ENCODE data around the gene C17orf107. TPM values are rescaled to one million over a fixed set of nuclear protein-coding genes. Genes with fewer than 3 reads are reported as not detected.
"Not testable (repeated sequence)": the region's sequence is repeated elsewhere in the genome, so short reads cannot be mapped to it uniquely, and the experiment has no call there.

The C17orf107 gene
- total and polyA plus RNA-seq, 2 experiments from 2014 or later: 3.9 to 8.8 TPM

GRCh38 chr17:4913994-4914393 is 14.7 kb downstream of the C17orf107 start:
- DNase-seq: peak; percentile 32
- no peaks in the 10 kb centered on the region for H3K9me2 ChIP-seq (ENCODE audit: insufficient read depth)
- H4K20me1 ChIP-seq (ENCODE audit: insufficient read depth): no peaks in the 10 kb centered on the region
- no peak overlapping the region for H3K27ac ChIP-seq
- no peaks in the 10 kb centered on the region for H3K27me3 ChIP-seq (replicated peaks; ENCODE audit: insufficient read depth)
- H3K9ac ChIP-seq: no peak overlapping the region
- no peak for TF ChIP-seq EZH2 (IDR thresholded peaks at IDR 0.05; ENCODE audit: insufficient read depth, poor library complexity, severe bottlenecking)
- TF ChIP-seq EZH2phosphoT487 (IDR thresholded peaks at IDR 0.05; ENCODE audit: insufficient read depth, low read depth): no peak
- no peak overlapping the region for H3K4me3 ChIP-seq
- 58 to 66% methylated on average over 1 of the region's 1 CpG for WGBS, 2 experiments (ENCODE audit: low coverage in 1 of 2, low lambda C conversion rate in 2 of 2, missing lambda C conversion rate in 2 of 2)
- in situ Hi-C loops (cut with MboI): loop anchor here (10.0 kb wide), 1 partner anchor 141 kb away; no protein-coding TSS in a partner anchor
- no peaks in the 10 kb centered on the region; the same call in 1 of the 2 replicates for H3K4me1 ChIP-seq (ENCODE audit: insufficient read depth)
- no peak overlapping the region for H3K4me2 ChIP-seq (ENCODE audit: unreplicated experiment)
- H3F3A ChIP-seq (ENCODE audit: insufficient read depth): no peaks in the 10 kb centered on the region
- H2AFZ ChIP-seq: no peak overlapping the region
- H3K9me3 ChIP-seq (ENCODE audit: low read depth): no peaks in the 10 kb centered on the region
- H3K36me3 ChIP-seq (ENCODE audit: low read depth): no peaks in the 10 kb centered on the region
- no peaks in the 10 kb centered on the region for H3K79me2 ChIP-seq (ENCODE audit: insufficient read depth)

GRCh38 chr17:4914551-4914950 is 15.2 kb downstream of the C17orf107 start:
- H3K27ac ChIP-seq; H3K9me3 ChIP-seq (ENCODE audit: low read depth); H3K9ac ChIP-seq; H3K4me2 ChIP-seq (ENCODE audit: unreplicated experiment); H3K27me3 ChIP-seq (replicated peaks; ENCODE audit: insufficient read depth); H4K20me1 ChIP-seq (ENCODE audit: insufficient read depth); H3K9me2 ChIP-seq (ENCODE audit: insufficient read depth); H3K79me2 ChIP-seq (ENCODE audit: insufficient read depth); DNase-seq; H3K4me3 ChIP-seq; H3K4me1 ChIP-seq (ENCODE audit: insufficient read depth); H3F3A ChIP-seq (ENCODE audit: insufficient read depth); H3K36me3 ChIP-seq (ENCODE audit: low read depth); H2AFZ ChIP-seq: not testable (repeated sequence)
- in situ Hi-C loops (cut with MboI): loop anchor here (10.0 kb wide), 1 partner anchor 140 kb away; no protein-coding TSS in a partner anchor
- WGBS, 2 experiments (ENCODE audit: low coverage in 1 of 2, low lambda C conversion rate in 2 of 2, missing lambda C conversion rate in 2 of 2): 63 to 65% methylated on average over 4 of the region's 4 CpGs

GRCh38 chr17:4919511-4920047 is 20.2 kb downstream of the C17orf107 start:
- in situ Hi-C loops (cut with MboI): loop anchor here (10.0 kb wide), 1 partner anchor 135 kb away; no protein-coding TSS in a partner anchor
- no peaks in the 10 kb centered on the region for H3K79me2 ChIP-seq (ENCODE audit: insufficient read depth)
- peak overlapping the region; percentile 5 for H3K4me2 ChIP-seq (ENCODE audit: unreplicated experiment)
- H3K27ac ChIP-seq: no peak overlapping the region
- DNase-seq: no peak
- TF ChIP-seq EZH2phosphoT487 (IDR thresholded peaks at IDR 0.05; ENCODE audit: insufficient read depth, low read depth) (no peak), EZH2 (IDR thresholded peaks at IDR 0.05; ENCODE audit: insufficient read depth, poor library complexity, severe bottlenecking) (no peak)
- 0 out of 2 replicates have a peak overlapping the region, but pooled peaks have one; percentile 9 for H2AFZ ChIP-seq
- H3K27me3 ChIP-seq (replicated peaks; ENCODE audit: insufficient read depth): no peaks in the 10 kb centered on the region
- no peaks in the 10 kb centered on the region for H3K9me3 ChIP-seq (ENCODE audit: low read depth)
- H3K4me3 ChIP-seq: no peak overlapping the region
- no peak overlapping the region for H3K9ac ChIP-seq
- no peaks in the 10 kb centered on the region for H4K20me1 ChIP-seq (ENCODE audit: insufficient read depth)
- WGBS, 2 experiments (ENCODE audit: low coverage in 1 of 2, low lambda C conversion rate in 2 of 2, missing lambda C conversion rate in 2 of 2): 49 to 50% methylated on average over 8 of the region's 8 CpGs
- no peaks in the 10 kb centered on the region for H3K36me3 ChIP-seq (ENCODE audit: low read depth)
- 0 out of 2 replicates have a peak, but pooled peaks cover 7% of the 10 kb centered on the region for H3F3A ChIP-seq (ENCODE audit: insufficient read depth)
- peaks cover 14% of the 10 kb centered on the region for H3K4me1 ChIP-seq (ENCODE audit: insufficient read depth)
- no peaks in the 10 kb centered on the region for H3K9me2 ChIP-seq (ENCODE audit: insufficient read depth)

GRCh38 chr17:4920351-4921048 is 21.2 kb downstream of the C17orf107 start:
- Histone ChIP-seq H4K20me1 (ENCODE audit: insufficient read depth) (no peaks in the 10 kb centered on the region), H2AFZ (no peak overlapping the region), H3K9me2 (ENCODE audit: insufficient read depth) (no peaks in the 10 kb centered on the region), H3F3A (ENCODE audit: insufficient read depth) (0 out of 2 replicates have a peak, but pooled peaks cover 7% of the 10 kb centered on the region), H3K9me3 (ENCODE audit: low read depth) (no peaks in the 10 kb centered on the region), H3K36me3 (ENCODE audit: low read depth) (no peaks in the 10 kb centered on the region), H3K79me2 (ENCODE audit: insufficient read depth) (no peaks in the 10 kb centered on the region), H3K4me1 (ENCODE audit: insufficient read depth) (peaks cover 14% of the 10 kb centered on the region), H3K4me2 (ENCODE audit: unreplicated experiment) (peak overlapping the region; percentile 5), H3K27me3 (replicated peaks; ENCODE audit: insufficient read depth) (no peaks in the 10 kb centered on the region), H3K4me3 (no peak overlapping the region), H3K27ac (peak overlapping the region; percentile 23; the same call in 1 of the 2 replicates), H3K9ac (no peak overlapping the region)
- 80 to 85% methylated on average over 10 of the region's 10 CpGs for WGBS, 2 experiments (ENCODE audit: low coverage in 1 of 2, low lambda C conversion rate in 2 of 2, missing lambda C conversion rate in 2 of 2)
- in situ Hi-C loops (cut with MboI): no loop called here
- peak; percentile 65 for DNase-seq
- TF ChIP-seq EZH2 (IDR thresholded peaks at IDR 0.05; ENCODE audit: insufficient read depth, poor library complexity, severe bottlenecking): no peak
- no peak for TF ChIP-seq EZH2phosphoT487 (IDR thresholded peaks at IDR 0.05; ENCODE audit: insufficient read depth, low read depth)
